ENCODE measurements around the gene KCND2.

KCND2 gene

DNA sequence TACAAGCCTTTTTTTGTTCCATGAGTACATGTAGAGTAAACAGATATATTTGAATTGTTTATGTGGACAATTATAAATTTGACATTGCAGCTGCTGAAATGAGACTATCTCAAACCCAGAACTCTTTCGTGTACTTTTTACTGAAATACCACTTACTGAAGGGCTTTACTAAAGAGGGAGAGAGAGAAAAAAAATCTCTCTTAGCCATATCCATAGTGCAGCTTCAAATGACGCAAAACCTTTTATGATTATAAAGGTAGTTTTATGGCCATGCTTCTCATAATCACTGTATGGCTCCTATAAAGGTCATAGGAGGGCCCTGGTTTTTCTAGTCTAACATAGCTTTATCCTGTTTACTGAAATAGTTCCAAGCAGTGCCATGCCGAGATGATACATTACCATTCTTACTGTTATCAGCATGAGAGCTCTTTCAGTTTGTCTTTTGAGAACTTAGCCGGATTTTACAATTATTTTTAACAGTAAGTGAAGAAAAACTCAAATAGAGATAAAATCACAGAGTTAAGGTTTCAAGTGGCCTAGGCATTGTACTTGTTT, 35.1 kb downstream of the KCND2 start:
- DNase-seq (ENCODE audit: low spot score) (no peak), FAIRE-seq (no peak)

DNA sequence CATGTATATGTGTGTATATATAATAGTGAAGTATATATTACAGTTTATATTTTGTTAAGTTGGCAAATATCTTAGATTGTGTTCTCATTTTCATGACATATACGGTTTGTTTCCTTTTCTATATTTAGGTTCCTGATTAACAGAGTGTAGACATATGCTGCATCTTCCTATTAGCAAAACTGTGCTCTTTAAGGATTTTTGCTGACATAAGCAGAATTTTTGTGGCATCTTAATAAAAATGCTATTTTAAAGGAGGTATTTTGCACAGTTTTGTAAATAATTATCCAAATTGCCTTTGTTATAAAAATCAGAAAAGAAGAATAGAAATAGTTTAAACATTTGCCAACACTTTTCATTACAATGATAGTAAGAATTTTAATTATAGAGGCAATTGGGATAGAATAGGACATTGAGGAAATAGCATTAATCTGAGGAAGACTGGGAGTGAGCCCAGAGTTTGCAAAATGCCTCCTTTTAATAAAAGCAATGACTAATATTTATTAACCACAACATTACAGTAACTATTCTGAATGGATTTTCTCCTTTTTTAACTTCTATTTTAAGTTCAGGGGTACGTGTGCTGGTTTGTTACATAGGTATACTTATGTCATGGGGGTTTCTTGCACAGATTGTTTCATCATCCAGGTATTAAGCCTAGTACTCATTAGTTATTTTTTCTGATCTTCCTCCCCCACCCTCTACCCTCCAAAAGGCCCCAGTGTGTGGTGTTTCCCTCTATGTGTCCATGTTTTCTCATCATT, 38.2 kb downstream of the KCND2 start:
- FAIRE-seq (no peak), DNase-seq (ENCODE audit: low spot score) (no peak)

DNA sequence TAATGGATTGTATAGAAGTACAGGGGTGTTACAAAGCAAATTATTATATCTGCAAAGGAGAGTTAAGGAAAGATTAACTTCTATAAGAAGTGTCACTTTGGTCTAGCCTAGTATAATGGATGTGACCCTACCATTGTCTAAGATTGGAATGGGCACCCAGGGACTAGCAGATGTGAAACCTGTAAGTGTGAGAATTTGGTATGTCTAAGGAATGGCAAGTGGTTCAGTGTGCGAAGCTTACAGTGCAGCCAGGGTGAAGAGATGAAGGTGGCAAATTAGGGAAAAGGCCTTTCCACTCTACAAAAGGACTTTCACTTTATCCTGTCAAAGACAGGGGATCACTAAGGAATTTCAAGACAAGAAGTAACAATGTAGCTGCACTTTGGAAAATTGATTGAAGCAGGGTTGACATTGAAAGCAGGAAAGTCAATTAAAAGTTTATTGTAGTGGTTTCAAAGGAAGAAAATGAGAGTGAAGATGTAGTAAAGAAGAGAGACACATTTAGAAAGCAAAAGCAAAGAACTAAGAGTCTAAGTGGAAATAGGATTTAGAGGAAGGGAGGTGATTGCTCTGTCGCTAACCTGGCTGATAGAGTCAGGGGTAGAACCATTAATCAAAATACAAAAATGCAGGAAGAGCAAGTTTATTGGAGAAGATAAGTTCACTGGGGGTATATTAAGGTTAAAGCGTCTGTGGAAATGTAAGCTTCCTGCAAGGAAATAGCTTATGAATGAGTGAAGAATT, 47.4 kb downstream of the KCND2 start:
- DNase-seq (ENCODE audit: low spot score) (no peak), FAIRE-seq (no peak)

DNA sequence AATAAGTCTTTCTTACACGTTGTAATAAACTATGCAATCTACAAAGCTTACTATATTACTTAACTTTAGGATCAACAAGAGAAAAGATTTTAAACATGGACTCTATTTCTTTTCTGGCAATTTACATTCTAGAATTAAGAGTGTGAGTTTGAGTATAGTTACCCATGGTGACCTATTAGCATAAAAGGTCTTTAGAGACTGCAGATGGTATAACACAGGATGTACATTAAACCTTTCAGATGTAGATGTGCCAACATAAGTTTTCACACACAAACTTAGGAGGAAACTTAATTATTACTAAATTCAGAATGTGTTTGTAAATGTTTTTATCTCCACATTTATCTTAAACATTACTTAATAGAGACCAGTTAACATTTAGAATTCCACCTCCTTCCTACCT, 54.1 kb downstream of the KCND2 start:
- no peak for FAIRE-seq
- no peak for DNase-seq (ENCODE audit: low spot score)

DNA sequence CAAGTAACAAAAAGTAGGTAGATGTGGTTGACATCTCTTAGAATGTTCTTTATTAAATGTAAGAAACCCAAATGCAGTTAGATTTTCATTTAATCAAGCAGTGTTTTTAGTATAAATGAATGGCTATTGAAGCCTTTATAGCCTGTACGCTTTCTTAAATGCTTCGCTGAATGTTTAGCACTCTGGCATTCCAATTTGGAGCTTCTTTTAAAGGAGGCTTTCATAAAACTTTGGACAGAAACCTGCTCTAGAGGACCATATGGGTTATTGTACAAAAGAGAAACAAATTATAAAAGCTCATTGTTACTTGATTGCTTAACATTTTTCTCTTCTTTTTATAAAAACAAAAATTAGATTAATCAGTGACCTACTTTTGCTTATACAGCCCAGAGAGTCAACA, 59.5 kb downstream of the KCND2 start:
- no peak for DNase-seq (ENCODE audit: low spot score)
- no peak for FAIRE-seq

DNA sequence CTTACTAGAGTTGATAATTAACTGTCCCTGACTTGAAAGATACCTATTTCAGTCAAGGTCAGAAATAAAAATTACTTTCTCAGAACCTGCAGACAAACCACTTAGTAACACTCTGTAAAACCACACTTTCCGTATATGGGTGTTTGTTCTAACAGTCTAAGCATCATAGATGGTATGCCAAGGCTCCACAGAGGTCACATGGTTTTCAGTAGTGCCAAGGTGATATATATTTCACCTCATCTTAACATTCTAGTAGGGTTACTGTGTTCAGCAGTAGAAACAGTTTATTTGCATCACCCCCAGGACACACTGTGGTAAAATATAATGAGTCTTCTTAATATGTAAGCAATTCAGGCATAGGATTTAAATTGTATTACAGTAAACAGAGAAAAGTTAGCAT, 61.5 kb downstream of the KCND2 start:
- DNase-seq (ENCODE audit: low spot score), result no peak

DNA sequence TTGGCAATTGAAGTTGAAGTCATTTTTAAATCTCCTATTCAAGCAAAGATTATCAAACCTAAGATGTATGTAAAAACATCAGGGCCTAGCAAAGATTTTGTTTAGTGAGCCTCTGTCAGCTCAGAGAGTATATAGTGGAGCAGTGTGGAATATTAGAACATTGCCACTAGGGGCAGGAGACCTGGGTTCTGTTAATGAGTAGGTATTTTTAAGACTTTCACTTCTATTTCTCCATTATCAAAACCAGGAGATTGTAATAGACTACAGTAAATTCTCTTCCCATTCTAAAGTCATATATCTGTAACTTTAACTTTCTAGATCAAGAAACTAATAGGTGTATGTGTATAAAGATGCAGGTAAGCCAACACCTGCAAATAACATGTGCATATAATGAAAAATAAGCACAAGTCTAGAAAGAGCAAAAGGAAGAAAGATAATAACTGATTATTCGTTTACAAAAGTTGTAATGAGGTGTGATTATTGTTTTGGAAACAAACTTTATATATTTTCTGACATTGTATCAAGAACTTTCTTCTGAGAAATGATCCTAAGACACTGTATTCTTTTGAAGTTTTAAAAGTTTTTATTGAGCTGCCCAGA, 64.4 kb downstream of the KCND2 start:
- peak; percentile 1 for DNase-seq (ENCODE audit: low spot score)
- FAIRE-seq, result no peak

More for the DNA sequence above, 61.5 kb downstream of the KCND2 start:
- FAIRE-seq, result no peak

DNA sequence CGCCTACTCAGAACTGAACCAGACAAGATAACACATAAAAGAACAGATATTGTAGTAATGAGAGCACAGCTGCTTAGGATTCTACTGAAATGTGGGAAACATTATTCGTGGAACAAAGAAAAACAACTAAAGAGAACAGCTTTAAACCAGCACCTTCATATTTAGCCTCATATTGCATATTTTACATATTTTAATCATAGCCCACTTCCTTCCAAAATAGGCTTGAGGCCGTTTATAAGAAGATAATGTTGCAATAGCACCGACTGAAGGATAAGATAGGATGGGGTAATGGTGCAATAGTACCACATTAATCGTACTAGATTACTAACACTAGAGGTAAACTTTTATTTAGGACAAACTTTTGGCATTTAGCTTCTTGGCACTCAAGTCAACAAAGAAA, 71.3 kb downstream of the KCND2 start:
- no peak for FAIRE-seq
- DNase-seq (ENCODE audit: low spot score), result no peak

DNA sequence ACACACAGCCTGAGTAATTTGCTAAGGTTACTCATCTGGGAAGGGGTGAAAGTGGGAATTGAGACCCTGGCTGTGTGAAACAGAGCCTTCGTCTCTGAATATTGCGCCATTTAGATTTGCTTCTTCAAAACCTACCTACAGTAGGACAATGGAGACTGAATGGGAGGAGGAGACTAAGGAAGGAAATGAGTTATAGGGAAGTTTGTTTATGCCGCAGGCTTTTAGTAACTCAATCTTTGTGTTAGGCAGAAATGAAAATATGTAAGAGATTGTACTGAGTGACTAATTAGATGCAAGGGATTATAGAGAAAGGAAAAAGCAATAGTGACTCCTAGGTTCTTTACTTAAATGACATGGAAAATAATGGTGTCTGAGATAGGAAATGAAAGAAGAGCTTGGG, 80.2 kb downstream of the KCND2 start:
- no peak for DNase-seq (ENCODE audit: low spot score)
- FAIRE-seq, result no peak

DNA sequence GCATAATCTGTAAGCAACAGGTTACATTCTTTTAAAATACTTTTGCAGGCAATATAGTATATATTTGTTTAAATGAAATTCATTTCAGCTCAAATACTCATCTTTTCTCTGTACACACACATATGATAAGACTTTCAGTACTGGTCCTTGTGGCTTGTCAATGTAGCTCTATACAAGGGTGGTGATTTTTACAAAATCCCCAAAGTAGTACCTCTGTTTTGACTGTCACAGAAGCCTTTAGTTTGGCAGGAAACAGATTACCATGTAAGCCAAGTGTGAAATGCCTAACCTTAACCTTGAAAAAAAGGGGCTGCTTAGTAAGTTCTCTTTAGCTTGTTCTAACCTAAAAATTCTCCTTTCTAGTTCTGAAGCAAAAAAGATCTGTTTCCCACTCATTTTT, 87.9 kb downstream of the KCND2 start:
- FAIRE-seq (no peak), DNase-seq (ENCODE audit: low spot score) (no peak)

DNA sequence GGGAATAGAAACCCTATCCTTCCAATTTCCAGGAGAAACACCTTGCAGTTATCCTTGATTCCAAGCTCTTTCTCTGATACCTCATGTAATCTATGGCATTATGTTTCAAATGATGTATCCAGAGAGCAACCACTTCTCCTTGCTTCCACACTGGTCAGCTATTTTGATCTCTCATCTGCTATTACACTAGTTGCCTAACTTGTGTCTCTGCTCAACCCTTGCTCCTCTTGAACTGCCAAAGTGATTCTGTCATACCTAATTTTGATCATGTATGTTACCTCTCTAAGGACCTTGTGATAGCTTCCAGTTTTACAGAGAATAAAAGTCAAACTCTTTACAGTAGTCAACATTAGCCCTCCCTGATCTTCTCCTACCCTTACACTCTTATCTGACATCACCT, 90.4 kb downstream of the KCND2 start:
- no peak for FAIRE-seq

DNA sequence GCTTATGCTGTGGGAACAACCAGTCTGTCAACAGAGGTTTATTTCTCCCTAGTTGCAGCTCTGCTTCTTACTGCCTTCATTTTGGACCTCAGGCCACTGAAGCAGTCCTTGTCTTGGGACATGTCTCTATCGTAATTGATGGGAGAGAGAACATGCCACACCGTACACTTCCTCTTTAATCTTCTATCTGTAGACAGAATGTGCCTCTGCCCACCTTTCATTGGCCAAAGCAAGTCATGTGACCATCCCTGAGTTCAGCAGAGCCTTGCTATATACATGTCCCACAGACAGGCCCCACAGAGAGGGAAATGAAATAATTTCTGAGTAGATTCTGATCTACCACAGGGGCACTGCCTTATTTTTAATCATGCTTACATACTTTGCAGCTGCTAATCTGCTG, 98.0 kb downstream of the KCND2 start:
- no peak for DNase-seq (ENCODE audit: low spot score)
- FAIRE-seq, result no peak

More for the DNA sequence above, 90.4 kb downstream of the KCND2 start:
- DNase-seq (ENCODE audit: low spot score), result no peak

DNA sequence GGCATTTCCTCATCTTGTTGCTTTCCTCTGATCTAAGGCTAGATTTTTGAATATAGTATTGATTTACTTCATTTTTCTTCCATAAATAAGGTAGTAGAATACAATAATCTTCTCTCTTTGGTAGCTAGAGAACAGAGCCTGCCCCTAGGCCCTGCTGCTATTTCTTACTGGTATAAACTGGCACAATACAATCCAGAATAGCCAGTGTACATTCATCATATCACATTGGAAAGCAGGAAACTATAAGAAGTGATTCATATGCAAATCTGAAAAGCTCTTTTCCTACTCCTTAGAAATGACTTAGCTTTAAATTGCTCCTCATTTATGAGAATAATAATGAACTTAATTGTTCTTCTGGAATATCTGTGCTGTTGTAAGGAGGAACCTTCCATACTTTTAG, 100.2 kb downstream of the KCND2 start:
- no peak for DNase-seq (ENCODE audit: low spot score)
- no peak for FAIRE-seq

DNA sequence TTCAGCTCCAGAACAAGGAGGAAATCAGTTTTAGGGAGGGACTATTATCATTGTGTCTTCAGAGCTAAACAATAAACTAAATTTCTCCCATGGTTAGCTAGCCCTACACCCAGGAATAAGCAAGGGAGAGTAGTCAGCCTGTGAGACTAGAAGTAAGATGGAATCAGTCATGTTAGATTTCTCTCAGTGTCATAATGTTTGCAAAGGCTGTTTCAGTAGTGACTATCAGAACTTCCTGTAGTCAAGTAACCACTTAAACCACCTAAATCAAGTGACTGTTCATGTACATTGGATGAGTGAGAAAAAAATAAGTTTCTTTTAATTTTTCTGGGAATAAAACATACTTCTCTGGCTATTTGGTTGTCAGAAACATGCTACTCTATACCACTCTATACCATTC, 121.6 kb downstream of the KCND2 start:
- DNase-seq (ENCODE audit: low spot score), result no peak
- no peak for FAIRE-seq

DNA sequence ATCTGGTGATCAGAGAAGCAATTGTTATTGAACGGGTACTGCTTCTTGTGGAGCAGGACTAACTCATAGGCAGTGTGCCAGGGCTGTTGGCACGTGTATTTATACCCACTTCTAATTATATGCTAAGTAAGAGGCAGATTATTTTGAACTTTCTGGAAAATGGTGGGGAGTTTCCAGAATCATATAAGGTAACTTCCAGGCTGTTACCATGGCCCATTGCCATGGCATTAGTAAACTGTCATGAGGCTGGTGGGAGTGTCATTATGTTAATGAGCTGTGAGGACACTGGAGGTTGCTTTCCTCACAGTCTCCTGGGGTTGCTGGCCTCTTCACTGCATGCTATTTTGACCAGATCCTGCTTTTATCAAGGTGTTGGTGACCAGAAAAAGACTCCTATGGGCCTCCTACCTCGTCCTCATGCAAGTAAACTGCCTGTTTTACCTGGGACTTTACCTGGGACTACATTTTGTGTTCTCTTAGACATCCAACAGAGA, 122.6 kb downstream of the KCND2 start:
- FAIRE-seq, result no peak
- no peak for DNase-seq (ENCODE audit: low spot score)

DNA sequence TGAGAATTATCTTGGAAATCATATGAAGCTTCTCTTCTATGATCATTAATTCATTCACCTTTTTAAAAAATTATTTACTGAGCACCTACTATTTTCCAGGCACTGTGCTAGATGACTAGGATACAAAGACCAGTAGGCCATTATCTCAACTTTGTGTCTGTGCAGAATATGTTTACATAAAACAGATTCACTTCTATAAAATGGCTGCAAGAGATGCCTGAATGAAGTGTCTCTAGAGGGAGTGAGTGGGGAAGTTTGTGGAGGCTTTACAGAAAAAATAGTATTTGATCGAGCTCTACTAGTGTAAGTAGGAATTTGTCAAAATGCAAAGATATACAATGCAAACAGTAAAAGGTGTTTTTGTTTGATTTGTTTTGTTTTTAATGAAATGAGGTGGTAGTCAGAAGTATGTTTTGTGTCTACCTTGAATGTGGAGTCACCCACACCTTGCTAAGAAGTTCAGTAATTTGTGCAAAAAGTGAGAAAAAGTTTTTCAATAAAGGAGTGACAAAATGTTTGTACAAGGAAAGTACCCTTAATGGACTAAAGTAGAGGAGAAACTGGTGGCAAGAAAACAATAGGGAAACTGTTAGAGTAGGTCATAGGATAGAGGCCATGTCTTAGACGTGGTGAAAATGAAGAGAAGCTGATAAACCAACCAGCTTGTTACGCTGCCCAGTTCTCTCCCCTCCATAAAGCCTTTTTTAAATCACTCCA, 125.5 kb downstream of the KCND2 start:
- DNase-seq (ENCODE audit: low spot score) (no peak), FAIRE-seq (no peak)

DNA sequence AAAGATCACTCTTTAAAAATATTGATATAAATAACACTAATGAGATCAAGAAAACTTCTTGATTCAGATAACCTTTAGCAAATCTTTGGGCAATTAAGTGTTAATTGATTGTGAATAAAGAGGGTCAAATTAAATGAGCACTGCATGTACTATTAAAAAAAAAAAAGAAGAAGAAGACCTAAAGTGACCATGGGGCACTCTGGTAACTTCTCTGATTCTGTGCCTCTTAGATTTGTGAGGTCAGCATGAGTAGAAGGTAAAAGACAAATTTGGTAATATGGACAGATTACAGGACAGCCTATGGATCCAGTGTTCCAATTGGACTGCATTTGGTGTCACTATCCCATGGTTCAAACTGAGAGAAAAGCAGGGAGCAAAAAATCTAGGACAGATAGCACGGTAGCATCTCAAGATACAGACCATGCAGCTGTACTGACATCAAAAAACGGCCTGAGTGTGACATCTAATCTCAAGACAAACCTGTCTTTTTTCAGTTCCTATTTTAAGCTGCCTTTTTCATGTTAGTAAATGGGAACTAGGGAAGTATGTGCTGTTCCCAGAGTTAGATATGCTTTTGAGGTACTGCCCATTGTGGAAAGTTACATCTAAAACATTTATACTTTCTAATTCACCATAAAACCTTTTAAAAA, 128.0 kb downstream of the KCND2 start:
- DNase-seq (ENCODE audit: low spot score), result no peak
- FAIRE-seq, result no peak

DNA sequence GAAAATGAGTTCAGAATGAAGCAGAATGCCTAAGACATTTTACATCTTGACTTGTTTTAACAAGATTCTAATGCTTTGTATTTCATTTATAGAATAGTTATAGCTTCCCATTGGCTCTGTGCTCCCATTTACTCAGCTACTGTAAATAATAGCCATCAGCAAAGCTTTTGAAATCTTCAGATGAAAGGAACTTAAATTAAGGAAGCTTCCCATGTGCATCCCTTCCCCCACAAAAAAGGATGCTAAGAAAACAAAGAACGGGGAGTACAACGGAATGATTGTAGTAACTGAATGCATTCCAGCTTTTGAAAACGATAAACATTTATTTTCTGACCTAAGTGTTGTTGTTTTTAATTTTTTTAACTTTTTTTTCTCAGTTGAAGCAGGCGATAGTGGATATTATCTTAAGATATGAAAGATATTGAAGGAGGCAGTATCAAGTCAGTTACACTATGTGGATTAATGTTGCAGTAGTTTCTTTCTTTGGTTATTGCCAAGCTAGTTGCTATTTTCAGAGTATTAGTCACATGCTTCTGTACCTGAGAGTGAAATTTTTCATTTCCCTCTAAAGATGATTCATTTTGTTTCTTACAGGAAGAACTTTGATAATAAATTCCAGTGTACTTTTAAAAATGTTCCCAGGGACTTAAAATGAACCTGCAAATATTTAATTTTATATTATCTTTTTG, 129.2 kb downstream of the KCND2 start:
- DNase-seq (ENCODE audit: low spot score), result no peak
- no peak for FAIRE-seq

DNA sequence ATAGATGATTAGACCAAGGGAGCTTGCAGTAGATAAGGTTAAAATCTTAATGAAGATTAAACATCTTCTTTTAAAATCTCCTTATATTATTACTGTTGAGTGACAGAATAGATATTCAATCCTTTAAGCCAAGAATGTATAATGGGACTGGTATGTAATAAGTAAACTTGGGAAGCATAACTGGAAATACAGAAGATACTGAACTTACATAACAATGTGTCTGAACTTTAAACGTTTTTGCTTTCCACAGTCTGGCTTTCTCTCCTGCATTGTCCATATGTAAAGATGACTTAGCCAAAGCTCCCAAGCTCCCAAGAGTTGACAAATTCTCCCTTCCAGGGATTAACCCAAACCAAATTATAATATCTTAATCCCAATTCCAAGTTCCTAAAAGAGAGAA, 129.8 kb downstream of the KCND2 start:
- FAIRE-seq (no peak), DNase-seq (ENCODE audit: low spot score) (no peak)

DNA sequence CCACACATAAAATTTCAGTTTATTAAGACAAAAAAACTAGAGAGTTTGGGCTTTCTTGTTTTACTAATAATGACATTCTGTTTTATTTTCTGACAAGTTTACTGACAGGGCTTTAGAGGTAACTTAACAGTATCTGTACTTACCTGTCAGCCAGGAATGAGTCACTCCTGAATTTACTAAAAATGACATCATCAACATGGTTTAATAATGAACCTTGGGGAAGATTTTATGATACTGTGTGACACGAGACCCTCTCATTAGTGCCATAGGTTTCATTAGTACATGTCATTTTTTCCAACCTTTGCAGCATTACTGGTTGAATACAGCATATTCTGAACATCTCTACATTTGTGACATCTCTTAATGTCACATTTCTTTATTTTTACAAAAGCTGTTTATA, 131.1 kb downstream of the KCND2 start:
- FAIRE-seq, result no peak
- DNase-seq (ENCODE audit: low spot score), result no peak

Measured in urothelium cell line (cell line).